HG03025 (cell line): Measurements from ENCODE around the gene CCDC3.

Source experiments
- ATAC-seq: cut with Tn5 transposase; IDR thresholded peaks from one replicate; pipeline ENCODE4 v1.9.1; 2021; ENCODE audit warnings: mild to moderate bottlenecking, moderate library complexity; ENCODE audit not compliant: unreplicated experiment, low FRiP score

The CCDC3 gene

DNA sequence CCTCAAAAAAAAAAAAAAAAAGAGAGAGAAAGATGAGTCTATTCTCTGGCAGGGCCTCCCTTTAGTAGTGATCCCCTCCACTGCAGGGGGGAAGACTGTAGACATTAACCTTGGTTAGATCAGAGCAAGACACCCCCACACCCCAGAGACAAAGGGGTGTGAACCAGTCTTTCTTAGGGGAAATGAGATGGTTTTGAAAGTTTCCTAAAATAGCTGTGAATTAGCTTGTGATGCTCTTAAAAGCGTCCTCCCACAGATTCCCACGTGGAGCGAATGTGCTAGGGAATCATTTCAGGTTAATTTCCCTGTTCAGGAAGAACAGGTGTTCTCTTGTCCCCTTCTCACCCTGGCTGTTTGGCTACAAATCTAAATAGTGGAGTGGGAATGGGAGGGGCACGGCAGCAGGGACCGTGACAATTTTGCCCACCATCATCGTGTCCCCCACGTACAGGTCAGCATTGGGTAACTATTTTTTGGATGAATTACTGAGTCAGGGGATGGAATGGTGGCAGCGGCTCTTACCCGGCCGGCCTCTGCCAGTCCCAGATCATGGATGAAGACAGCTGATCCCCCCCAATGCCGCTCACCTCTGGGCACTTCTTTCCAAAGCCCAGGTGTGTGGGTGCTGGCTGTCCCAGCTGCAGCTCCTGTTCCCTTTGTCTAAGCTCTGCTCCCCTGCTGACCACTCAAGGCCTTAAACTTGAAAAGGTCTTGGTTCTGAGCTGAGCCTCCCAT lies 152.9 kb downstream of the CCDC3 start:
- no peak for ATAC-seq

DNA sequence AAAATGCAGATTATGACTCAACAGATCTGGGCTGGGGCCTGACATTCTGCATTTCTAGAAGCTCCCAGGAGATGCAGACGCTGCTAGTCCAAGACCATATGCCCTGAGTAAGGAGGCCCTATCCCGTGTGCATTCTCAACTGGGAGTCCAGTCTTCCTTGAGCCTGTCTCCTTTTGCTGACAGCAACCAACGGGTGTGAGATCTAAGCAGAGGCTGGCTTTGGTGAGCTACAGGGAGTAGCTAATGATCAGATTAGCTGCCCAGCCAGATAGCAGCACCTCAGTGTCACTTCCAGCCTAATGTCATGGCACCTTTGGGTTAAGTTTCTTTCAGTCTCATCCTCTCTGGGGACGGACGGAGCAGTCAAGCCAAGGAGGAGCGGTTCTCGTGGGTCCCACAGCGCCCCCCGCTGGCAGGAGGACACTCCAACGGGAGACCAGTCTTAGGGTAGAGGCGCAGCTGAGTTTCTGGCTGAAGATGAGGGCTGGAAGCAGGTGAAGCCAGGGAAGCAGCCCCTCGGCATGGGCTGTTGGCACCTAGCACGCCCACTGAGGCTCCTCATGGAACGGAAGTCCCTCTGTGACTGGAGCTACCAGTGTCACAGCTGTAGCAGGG lies 154.0 kb downstream of the CCDC3 start:
- no peak for ATAC-seq

GRCh38 chr10:12846718-12847117 lies 154.8 kb downstream of the CCDC3 start:
- no peak for ATAC-seq
